Type B pancreatic cell (in vitro differentiated cells): ENCODE measurements around the gene OBSCN. TPM values are rescaled to one million over a fixed set of nuclear protein-coding genes. Genes with fewer than 3 reads are reported as not detected.
"Not testable (repeated sequence)": the region's sequence is repeated elsewhere in the genome, so short reads cannot be mapped to it uniquely, and the experiment has no call there.

Experiments used
- DNase-seq: peaks from one replicate; pipeline ENCODE4 v3.0.0; 2021; ENCODE audit warnings: mixed read lengths; ENCODE audit not compliant: unreplicated experiment; ENCODE audit errors: extremely low spot score
- H3K27ac Mint-ChIP-seq: 2 replicates; pipeline ENCODE4 v1.8.0; 2021; ENCODE audit warnings: mild to moderate bottlenecking, mixed read lengths
- H3K27me3 Mint-ChIP-seq: 2 replicates; pipeline ENCODE4 v1.8.0; 2021; ENCODE audit warnings: mixed read lengths
- H3K36me3 Mint-ChIP-seq: 2 replicates; pipeline ENCODE4 v1.8.0; 2021; ENCODE audit warnings: mixed read lengths
- H3K4me1 Mint-ChIP-seq: one replicate; pipeline ENCODE4 v1.8.0; 2021; ENCODE audit warnings: mixed read lengths; ENCODE audit not compliant: unreplicated experiment
- H3K4me3 Mint-ChIP-seq: 2 replicates; pipeline ENCODE4 v1.8.0; 2021; ENCODE audit warnings: mild to moderate bottlenecking, mixed read lengths
- H3K9me3 Mint-ChIP-seq: 2 replicates; pipeline ENCODE4 v1.8.0; 2021; ENCODE audit warnings: mixed read lengths
- total RNA-seq: library from RNA; stranded (reverse); gene quantifications from 2 replicates; pipeline ENCODE4 v1.2.1, GENCODE V29; 2021; ENCODE audit warnings: low replicate concordance
- TF ChIP-seq, protein P1 (sequence below): fragments of 200-600 bp; sonication (generic); conservative IDR thresholded peaks from 2 replicates; pipeline ENCODE4 v1.5.0; 2021; ENCODE audit warnings: antibody characterized with exemption, mild to moderate bottlenecking

The OBSCN gene
- total RNA-seq, 1 donor from 2014 or later: 48.9 TPM

- no peaks in the 10 kb centered on the region for H3K9me3 Mint-ChIP-seq
- H3K27ac Mint-ChIP-seq: no peak overlapping the region
- DNase-seq: no peak
- TF ChIP-seq, protein P1, sequence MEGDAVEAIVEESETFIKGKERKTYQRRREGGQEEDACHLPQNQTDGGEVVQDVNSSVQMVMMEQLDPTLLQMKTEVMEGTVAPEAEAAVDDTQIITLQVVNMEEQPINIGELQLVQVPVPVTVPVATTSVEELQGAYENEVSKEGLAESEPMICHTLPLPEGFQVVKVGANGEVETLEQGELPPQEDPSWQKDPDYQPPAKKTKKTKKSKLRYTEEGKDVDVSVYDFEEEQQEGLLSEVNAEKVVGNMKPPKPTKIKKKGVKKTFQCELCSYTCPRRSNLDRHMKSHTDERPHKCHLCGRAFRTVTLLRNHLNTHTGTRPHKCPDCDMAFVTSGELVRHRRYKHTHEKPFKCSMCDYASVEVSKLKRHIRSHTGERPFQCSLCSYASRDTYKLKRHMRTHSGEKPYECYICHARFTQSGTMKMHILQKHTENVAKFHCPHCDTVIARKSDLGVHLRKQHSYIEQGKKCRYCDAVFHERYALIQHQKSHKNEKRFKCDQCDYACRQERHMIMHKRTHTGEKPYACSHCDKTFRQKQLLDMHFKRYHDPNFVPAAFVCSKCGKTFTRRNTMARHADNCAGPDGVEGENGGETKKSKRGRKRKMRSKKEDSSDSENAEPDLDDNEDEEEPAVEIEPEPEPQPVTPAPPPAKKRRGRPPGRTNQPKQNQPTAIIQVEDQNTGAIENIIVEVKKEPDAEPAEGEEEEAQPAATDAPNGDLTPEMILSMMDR: no peak
- no peaks in the 10 kb centered on the region for H3K27me3 Mint-ChIP-seq
- no peaks in the 10 kb centered on the region for H3K4me1 Mint-ChIP-seq
- no peak overlapping the region for H3K4me3 Mint-ChIP-seq
- peaks cover 4% of the 10 kb centered on the region for H3K36me3 Mint-ChIP-seq
Observed at GRCh38 chr1:228268881-228269265, 61.0 kb downstream of the OBSCN start.

DNA sequence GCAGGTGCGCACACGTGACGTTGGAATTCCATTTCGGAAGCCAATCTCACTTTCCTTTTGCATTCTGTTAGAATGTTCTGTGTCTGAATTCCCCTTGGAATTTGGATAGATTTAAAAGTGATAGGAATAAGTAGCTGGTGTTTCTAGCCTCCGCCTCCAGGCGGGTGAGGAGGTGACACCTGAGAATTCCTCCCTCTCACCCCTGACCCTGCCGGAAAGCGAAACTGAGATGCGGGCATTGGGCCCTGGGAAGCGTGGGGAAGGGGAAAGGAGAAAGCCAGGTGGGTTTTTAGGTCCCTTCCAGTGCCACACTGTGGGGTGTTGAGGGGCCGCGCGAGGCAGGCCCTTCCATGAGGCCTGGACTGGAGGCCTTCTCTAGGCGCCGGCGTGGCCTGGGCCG lies 61.6 kb downstream of the OBSCN start:
- H3K36me3 Mint-ChIP-seq, H3K4me1 Mint-ChIP-seq, H3K27ac Mint-ChIP-seq, H3K9me3 Mint-ChIP-seq, H3K4me3 Mint-ChIP-seq, H3K27me3 Mint-ChIP-seq, DNase-seq: not testable (repeated sequence)

DNA sequence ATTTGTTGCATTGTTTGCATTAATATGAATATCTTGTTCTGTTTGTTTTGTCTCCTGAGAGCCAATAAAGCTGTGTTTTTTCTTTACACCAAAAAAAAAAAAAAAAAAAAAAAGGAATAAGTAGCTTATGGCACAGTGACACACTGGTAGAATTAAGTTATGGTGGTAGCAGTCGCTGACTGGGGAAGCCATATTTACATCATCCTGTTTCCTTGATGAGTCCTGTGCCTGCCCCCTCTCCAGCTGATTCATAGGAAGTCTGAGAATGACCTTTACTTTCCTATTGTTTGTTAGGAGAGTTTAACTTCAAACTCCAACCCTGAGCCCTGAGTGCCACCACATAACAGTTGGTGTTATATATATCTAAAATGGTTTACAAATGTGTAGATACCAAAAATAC lies 62.2 kb downstream of the OBSCN start:
- H3K36me3 Mint-ChIP-seq: no peaks in the 10 kb centered on the region
- no peaks in the 10 kb centered on the region for H3K27me3 Mint-ChIP-seq
- TF ChIP-seq, protein P1: no peak
- no peak overlapping the region for H3K4me3 Mint-ChIP-seq
- no peak for DNase-seq
- H3K4me1 Mint-ChIP-seq: no peaks in the 10 kb centered on the region
- H3K27ac Mint-ChIP-seq: no peak overlapping the region
- H3K9me3 Mint-ChIP-seq: no peaks in the 10 kb centered on the region

- DNase-seq: peak; percentile 50
- TF ChIP-seq, protein P1: no peak
- no peak overlapping the region for H3K4me3 Mint-ChIP-seq
Observed at GRCh38 chr1:228271701-228272251, 63.9 kb downstream of the OBSCN start.

GRCh38 chr1:228272331-228272791 lies 64.5 kb downstream of the OBSCN start:
- Mint-ChIP-seq H3K4me3 (no peak overlapping the region), H3K36me3 (no peaks in the 10 kb centered on the region), H3K9me3 (no peaks in the 10 kb centered on the region), H3K27ac (no peak overlapping the region), H3K27me3 (no peaks in the 10 kb centered on the region), H3K4me1 (no peaks in the 10 kb centered on the region)
- peak; percentile 62 for DNase-seq
- TF ChIP-seq, protein P1: no peak

More at GRCh38 chr1:228271701-228272251, 63.9 kb downstream of the OBSCN start:
- no peaks in the 10 kb centered on the region for H3K4me1 Mint-ChIP-seq
- no peaks in the 10 kb centered on the region for H3K9me3 Mint-ChIP-seq
- H3K27me3 Mint-ChIP-seq: no peaks in the 10 kb centered on the region
- no peak overlapping the region for H3K27ac Mint-ChIP-seq
- no peaks in the 10 kb centered on the region for H3K36me3 Mint-ChIP-seq

- H3K9me3 Mint-ChIP-seq: no peaks in the 10 kb centered on the region
- no peaks in the 10 kb centered on the region for H3K27me3 Mint-ChIP-seq
- no peaks in the 10 kb centered on the region for H3K4me1 Mint-ChIP-seq
- no peak overlapping the region for H3K27ac Mint-ChIP-seq
- no peak for DNase-seq
- TF ChIP-seq, protein P1: no peak
- H3K4me3 Mint-ChIP-seq: no peak overlapping the region
- H3K36me3 Mint-ChIP-seq: no peaks in the 10 kb centered on the region
Observed at GRCh38 chr1:228272831-228273571, 65.2 kb downstream of the OBSCN start.
